ENCODE data around the gene UBA1.

Gene UBA1

GRCh38 chrX:47186096-47186740 is 7.4 kb upstream of the UBA1 start:
- in situ Hi-C loops (cut with MboI; ENCODE audit: low sequenced_read_pairs) = loop anchor here (25.0 kb wide), 1 partner anchor 201 kb away; no protein-coding TSS in a partner anchor

DNA sequence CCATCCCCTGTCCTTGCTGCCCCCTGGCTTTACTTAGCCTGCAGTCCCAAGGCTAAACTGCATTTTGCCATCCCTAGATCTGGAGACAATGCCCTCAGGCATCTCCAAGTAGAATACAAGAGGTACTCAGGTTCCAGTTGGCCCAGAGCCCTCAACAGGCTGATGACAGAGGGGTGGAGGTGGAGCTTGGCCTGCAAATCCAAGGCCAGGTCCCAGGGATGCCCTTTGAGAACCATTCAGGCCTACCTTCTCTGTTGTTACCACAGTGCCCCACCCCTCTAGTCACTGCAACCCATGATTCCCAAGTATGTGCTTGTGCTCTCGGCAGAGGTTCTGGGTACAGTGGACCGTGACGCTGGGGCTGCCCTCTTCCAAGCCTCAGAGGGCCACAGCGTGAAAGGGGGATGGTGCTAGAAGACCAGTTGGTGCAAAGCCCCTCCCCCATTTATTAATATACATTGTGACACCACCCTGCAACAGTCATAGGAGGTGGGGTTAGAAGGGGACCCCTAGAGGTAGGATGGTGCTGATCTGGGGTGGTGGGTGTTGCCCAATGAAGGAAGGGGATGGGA is 6.4 kb upstream of the UBA1 start:
- in situ Hi-C loops (cut with MboI; ENCODE audit: low sequenced_read_pairs) = loop anchor here (25.0 kb wide), 1 partner anchor 200 kb away; no protein-coding TSS in a partner anchor

GRCh38 chrX:47189906-47190305 is 3.7 kb upstream of the UBA1 start:
- in situ Hi-C loops (cut with MboI; ENCODE audit: low sequenced_read_pairs) = loop anchor here (25.0 kb wide), 1 partner anchor 197 kb away; no protein-coding TSS in a partner anchor

- in situ Hi-C loops (cut with MboI; ENCODE audit: low sequenced_read_pairs) = loop anchor here (25.0 kb wide), 1 partner anchor 197 kb away; no protein-coding TSS in a partner anchor
These were observed 3.0 kb upstream of the UBA1 start for GRCh38 chrX:47190445-47191269.

DNA sequence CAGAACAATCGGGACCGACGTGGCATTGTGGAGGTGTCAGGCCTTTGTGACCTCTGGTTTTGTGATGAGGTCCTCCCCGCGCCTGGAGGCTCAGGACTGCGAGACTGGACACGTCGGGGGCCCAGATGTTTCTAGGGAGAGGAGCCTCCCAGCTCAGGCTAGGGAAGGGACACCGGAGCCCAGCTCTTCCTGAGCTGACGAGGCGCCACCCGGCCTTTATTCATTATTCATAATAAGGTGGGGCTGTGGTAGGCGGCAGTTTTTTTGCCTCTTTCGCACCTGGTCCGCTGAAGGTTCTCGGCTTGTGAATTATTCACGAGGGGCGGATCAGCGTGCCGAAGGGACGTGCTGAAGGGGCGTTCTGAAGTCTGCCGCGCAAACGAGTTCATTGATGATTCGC is 2.3 kb upstream of the UBA1 start:
- in situ Hi-C loops (cut with MboI; ENCODE audit: low sequenced_read_pairs) = loop anchor here (25.0 kb wide), 1 partner anchor 196 kb away; no protein-coding TSS in a partner anchor

GRCh38 chrX:47191806-47192401 is 1.7 kb upstream of the UBA1 start:
- in situ Hi-C loops (cut with MboI; ENCODE audit: low sequenced_read_pairs) = loop anchor here (25.0 kb wide), 1 partner anchor 195 kb away; no protein-coding TSS in a partner anchor

DNA sequence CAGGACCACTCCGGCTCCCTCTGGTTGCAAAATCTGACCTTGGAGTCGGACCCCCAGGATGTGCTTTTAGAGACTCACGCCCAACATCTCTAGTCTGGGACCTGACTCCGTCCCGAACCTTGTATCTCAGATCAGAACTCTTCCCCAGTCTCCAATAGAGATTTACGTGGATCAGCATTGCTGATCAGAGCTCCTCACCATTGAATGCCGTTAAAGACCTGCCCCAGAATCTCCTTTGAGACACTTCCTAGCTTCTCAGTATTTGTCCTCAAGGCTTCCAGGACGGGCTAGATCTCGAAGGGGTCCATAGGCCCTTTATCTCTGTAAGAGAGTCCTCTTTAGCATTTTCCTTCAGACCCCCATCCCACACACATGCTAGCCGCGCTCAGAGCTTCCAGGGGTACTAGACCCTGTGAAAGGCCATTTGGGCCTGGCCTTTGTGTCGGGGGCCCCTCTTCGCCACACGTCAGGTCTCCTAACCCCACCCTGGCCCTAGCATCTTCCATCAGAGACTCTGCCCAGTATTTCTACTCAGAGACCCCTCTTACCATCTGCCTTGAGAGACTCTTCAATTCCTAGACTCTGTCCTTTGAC is 662 bp downstream of the UBA1 start:
- in situ Hi-C loops (cut with MboI; ENCODE audit: low sequenced_read_pairs) = loop anchor here (25.0 kb wide), 1 partner anchor 193 kb away; no protein-coding TSS in a partner anchor

GRCh38 chrX:47196098-47196497 is 2.5 kb downstream of the UBA1 start:
- in situ Hi-C loops (cut with MboI; ENCODE audit: low sequenced_read_pairs) = loop anchor here (25.0 kb wide), 1 partner anchor 191 kb away; no protein-coding TSS in a partner anchor

- in situ Hi-C loops (cut with MboI; ENCODE audit: low sequenced_read_pairs) = loop anchor here (25.0 kb wide), 1 partner anchor 190 kb away; no protein-coding TSS in a partner anchor
These were observed 3.9 kb downstream of the UBA1 start for GRCh38 chrX:47197526-47197925.

GRCh38 chrX:47198026-47198686 is 4.5 kb downstream of the UBA1 start:
- in situ Hi-C loops (cut with MboI; ENCODE audit: low sequenced_read_pairs) = loop anchor here (25.0 kb wide), 1 partner anchor 189 kb away; no protein-coding TSS in a partner anchor

DNA sequence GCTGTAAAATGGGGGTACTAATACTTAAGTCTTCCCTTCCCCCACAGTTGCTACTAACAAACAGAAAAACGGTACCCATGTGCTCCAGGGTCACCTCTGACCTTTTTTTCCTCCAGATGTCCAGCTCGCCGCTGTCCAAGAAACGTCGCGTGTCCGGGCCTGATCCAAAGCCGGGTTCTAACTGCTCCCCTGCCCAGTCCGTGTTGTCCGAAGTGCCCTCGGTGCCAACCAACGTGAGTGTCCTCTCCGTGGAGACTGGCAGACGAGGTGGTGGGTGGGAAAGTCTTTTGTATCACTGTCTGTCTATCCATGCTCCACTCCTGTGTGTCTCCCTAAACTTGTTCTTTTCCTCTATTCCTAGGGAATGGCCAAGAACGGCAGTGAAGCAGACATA is 5.1 kb downstream of the UBA1 start:
- in situ Hi-C loops (cut with MboI; ENCODE audit: low sequenced_read_pairs) = loop anchor here (25.0 kb wide), 1 partner anchor 189 kb away; no protein-coding TSS in a partner anchor

DNA sequence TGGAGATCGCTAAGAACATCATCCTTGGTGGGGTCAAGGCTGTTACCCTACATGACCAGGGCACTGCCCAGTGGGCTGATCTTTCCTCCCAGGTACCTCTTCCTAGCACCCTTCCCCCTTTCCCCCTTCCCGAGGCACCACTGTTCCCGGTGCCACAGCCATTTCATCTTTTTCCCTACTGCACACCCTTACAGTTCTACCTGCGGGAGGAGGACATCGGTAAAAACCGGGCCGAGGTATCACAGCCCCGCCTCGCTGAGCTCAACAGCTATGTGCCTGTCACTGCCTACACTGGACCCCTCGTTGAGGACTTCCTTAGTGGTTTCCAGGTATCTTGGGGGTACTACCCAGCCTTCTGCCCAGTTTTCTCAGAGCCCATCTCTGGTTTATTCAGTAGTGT is 5.7 kb downstream of the UBA1 start:
- in situ Hi-C loops (cut with MboI; ENCODE audit: low sequenced_read_pairs) = loop anchor here (25.0 kb wide), 1 partner anchor 188 kb away; no protein-coding TSS in a partner anchor

GRCh38 chrX:47200385-47201150 is 6.9 kb downstream of the UBA1 start:
- in situ Hi-C loops (cut with MboI; ENCODE audit: low sequenced_read_pairs) = loop anchor here (25.0 kb wide), 1 partner anchor 312 kb away; no protein-coding TSS in a partner anchor

GRCh38 chrX:47201345-47201944 is 7.8 kb downstream of the UBA1 start:
- in situ Hi-C loops (cut with MboI; ENCODE audit: low sequenced_read_pairs) = loop anchor here (25.0 kb wide), 1 partner anchor 311 kb away; no protein-coding TSS in a partner anchor

DNA sequence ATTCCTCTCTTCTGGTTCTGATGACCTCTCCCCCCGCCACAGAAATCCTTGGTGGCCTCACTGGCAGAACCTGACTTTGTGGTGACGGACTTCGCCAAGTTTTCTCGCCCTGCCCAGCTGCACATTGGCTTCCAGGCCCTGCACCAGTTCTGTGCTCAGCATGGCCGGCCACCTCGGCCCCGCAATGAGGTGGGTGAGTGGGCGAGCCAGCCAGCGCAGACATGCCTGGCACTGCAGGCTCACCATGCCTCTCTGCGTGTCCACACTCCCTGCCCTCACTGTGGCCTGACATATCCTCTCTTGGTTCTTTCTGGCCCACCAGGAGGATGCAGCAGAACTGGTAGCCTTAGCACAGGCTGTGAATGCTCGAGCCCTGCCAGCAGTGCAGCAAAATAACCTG is 8.7 kb downstream of the UBA1 start:
- in situ Hi-C loops (cut with MboI; ENCODE audit: low sequenced_read_pairs) = loop anchor here (25.0 kb wide), 1 partner anchor 310 kb away; no protein-coding TSS in a partner anchor

- in situ Hi-C loops (cut with MboI; ENCODE audit: low sequenced_read_pairs) = loop anchor here (25.0 kb wide), 1 partner anchor 309 kb away; no protein-coding TSS in a partner anchor
These were observed 9.2 kb downstream of the UBA1 start for GRCh38 chrX:47202877-47203276.

- in situ Hi-C loops (cut with MboI; ENCODE audit: low sequenced_read_pairs) = loop anchor here (25.0 kb wide), 1 partner anchor 307 kb away; no protein-coding TSS in a partner anchor
These were observed 11.3 kb downstream of the UBA1 start for GRCh38 chrX:47204970-47205369.

DNA sequence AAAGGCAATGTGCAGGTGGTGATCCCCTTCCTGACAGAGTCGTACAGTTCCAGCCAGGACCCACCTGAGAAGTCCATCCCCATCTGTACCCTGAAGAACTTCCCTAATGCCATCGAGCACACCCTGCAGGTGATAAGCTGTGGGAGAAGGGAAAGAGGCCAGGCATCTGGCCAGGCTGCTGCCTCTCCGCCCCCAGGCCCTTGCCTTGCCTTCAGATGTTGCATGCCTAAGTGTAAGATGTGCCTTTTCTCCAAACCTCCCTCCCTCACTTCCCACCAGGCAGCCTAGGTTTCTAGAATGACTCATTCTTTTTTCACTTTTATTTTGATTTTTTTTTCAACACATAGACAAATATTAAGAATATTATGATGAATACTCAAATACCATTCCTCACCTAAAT is 12.7 kb downstream of the UBA1 start:
- in situ Hi-C loops (cut with MboI; ENCODE audit: low sequenced_read_pairs) = loop anchor here (25.0 kb wide), 1 partner anchor 306 kb away; no protein-coding TSS in a partner anchor
